GM12874 (cell line): ENCODE measurements around the gene PDE6A.

Source experiments
- CTCF ChIP-seq: IDR thresholded peaks from 2 replicates; pipeline ENCODE4 v1.5.1; 2011; ENCODE audit warnings: low read depth, mild to moderate bottlenecking, control low read depth, low read length, moderate library complexity; ENCODE audit not compliant: insufficient read depth

The PDE6A gene

GRCh38 chr5:149827546-149827945, 117.0 kb downstream of the PDE6A start:
- no peak for TF ChIP-seq CTCF

GRCh38 chr5:149827086-149827485, 117.5 kb downstream of the PDE6A start:
- no peak for TF ChIP-seq CTCF

DNA sequence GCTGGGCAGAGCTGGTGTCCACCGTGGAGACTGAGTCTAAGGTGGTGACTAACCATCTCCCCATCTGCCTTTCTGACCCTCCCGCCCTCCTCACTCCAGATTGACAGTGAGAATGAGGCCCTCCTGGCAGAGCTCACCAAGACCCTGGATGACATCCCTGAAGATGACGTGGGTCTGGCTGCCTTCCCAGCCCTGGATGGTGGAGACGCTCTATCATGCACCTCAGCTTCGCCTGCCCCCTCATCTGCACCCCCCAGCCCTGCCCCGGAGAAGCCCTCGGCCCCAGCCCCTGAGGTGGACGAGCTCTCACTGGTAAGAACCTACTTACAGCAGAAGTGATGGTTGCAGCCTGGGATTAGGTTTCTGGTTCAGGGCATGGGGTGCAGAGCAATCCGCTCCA, 118.0 kb downstream of the PDE6A start:
- TF ChIP-seq CTCF = no peak

DNA sequence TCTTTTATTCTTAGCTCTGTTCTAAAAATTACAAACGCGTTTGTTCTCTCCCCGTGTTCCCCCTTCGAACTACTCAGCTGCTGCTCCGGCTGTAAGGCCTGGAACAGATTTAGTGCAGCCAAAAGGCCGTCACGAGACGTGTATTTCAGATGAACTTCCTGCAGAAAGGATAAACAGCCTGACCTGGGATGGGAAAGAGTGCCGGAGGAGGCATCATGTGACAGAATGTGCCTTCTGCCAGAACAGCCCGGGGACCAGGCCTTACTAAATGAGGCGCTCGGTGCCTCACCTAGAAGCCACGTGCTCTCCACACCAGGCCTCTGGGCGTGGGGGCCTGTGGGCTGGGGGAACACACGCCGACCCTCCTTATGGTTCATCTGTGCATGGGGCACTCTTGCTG, 119.7 kb downstream of the PDE6A start:
- no peak for TF ChIP-seq CTCF

DNA sequence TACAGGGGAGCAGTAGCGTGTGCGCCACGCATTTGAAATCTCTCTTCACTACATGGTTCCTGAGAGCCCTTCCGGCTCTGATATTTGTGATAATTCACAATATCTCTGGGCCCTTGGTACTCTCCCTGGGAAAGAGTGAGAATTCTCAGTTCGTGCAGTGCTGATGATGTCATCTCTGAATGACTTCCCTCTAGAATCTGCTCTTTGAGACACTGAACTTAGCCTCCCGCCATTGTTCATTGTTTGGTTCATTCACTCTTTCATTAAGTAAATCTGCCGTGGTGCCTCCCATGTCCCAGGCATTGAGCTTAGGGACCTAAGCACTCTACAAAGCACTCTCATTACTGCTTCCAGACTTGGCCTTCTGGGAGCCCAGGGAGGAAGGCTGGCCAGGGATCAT, 120.5 kb downstream of the PDE6A start:
- no peak for TF ChIP-seq CTCF

DNA sequence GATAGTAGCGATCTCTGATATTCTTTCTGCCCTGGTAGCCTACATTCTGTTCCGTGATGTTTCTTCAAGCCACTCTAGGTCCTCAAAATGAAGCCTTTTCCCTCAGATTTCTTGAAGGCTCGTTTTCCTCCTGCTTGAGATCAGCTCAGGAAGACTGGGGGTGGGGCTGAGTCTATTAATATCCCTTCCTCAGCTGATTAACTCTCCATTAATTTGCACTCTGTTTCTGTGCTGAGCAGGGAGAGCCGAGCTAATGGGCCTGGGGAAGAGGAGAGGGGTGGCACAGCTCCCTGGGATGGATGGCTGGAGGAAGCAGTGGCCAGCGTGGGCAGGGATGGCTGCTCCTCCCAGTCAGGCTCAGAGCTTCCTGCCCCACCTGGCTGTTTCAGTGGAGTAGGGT, 121.2 kb downstream of the PDE6A start:
- TF ChIP-seq CTCF = no peak

GRCh38 chr5:149822301-149822700, 122.3 kb downstream of the PDE6A start:
- no peak for TF ChIP-seq CTCF
